Endodermal cell (in vitro differentiated cells): ENCODE data around the gene SLC7A4. TPM values are rescaled to one million over a fixed set of nuclear protein-coding genes. Genes with fewer than 3 reads are reported as not detected.
"Not testable (repeated sequence)": the region's sequence is repeated elsewhere in the genome, so short reads cannot be mapped to it uniquely, and the experiment has no call there.

Experiments
- DNase-seq: peaks from one replicate; pipeline ENCODE4 v3.0.0-alpha.2; 2017
- H3K27ac ChIP-seq: 2 replicates; pipeline ENCODE4 v1.5.1; 2013; ENCODE audit warnings: mild to moderate bottlenecking, low read depth, low read length, moderate library complexity
- H3K27me3 ChIP-seq: 2 replicates; pipeline ENCODE4 v1.6.1; 2013; ENCODE audit warnings: mild to moderate bottlenecking, low read length, moderate library complexity; ENCODE audit not compliant: insufficient read depth, control insufficient read depth, poor library complexity, severe bottlenecking
- H3K36me3 ChIP-seq: 2 replicates; pipeline ENCODE4 v1.7.0; 2013; ENCODE audit warnings: mild to moderate bottlenecking, low read length, moderate library complexity; ENCODE audit not compliant: control insufficient read depth, insufficient read depth
- H3K4me1 ChIP-seq: one replicate; pipeline ENCODE4 v1.7.0; 2013; ENCODE audit warnings: low read length; ENCODE audit not compliant: control insufficient read depth, insufficient read depth
- H3K4me3 ChIP-seq: 2 replicates; pipeline ENCODE4 v1.5.1; 2013; ENCODE audit warnings: mild to moderate bottlenecking, low read length, moderate library complexity
- H3K9ac ChIP-seq: 2 replicates; pipeline ENCODE4 v1.6.1; 2013; ENCODE audit warnings: mild to moderate bottlenecking, low read length, moderate library complexity; ENCODE audit not compliant: poor library complexity, severe bottlenecking; ENCODE audit errors: extremely low read depth
- H3K9me3 ChIP-seq: 2 replicates; pipeline ENCODE4 v1.6.1; 2013; ENCODE audit warnings: mild to moderate bottlenecking, low read length, moderate library complexity; ENCODE audit not compliant: control insufficient read depth
- H3K27ac Mint-ChIP-seq: 2 replicates; pipeline ENCODE4 v1.8.0; 2020; ENCODE audit warnings: mixed read lengths
- H3K27me3 Mint-ChIP-seq: 2 replicates; pipeline ENCODE4 v1.8.0; 2021; ENCODE audit warnings: mild to moderate bottlenecking, mixed read lengths; ENCODE audit not compliant: insufficient read depth
- H3K36me3 Mint-ChIP-seq: 2 replicates; pipeline ENCODE4 v1.8.0; 2020; ENCODE audit warnings: low read depth, mixed read lengths
- H3K4me1 Mint-ChIP-seq: 2 replicates; pipeline ENCODE4 v1.8.0; 2020; ENCODE audit warnings: mixed read lengths
- H3K4me3 Mint-ChIP-seq: 2 replicates; pipeline ENCODE4 v1.8.0; 2020; ENCODE audit warnings: mild to moderate bottlenecking, moderate library complexity, mixed read lengths
- H3K9me3 Mint-ChIP-seq: 2 replicates; pipeline ENCODE4 v1.8.0; 2020; ENCODE audit warnings: mild to moderate bottlenecking, mixed read lengths
- CTCF ChIP-seq: fragments of 200-600 bp; sonication (generic); conservative IDR thresholded peaks from 2 replicates; pipeline ENCODE4 v1.5.0; 2021; ENCODE audit warnings: antibody characterized with exemption, mild to moderate bottlenecking
- WGBS, 2 experiments: methylation state at CpG; one replicate each; pipeline versions ENCODE4 v1.1.5 to v1.1.7; 2013; ENCODE audit warnings: missing lambda C conversion rate in 2 of 2, mixed read lengths in 1 of 2; ENCODE audit not compliant: insufficient coverage in 1 of 2, insufficient read length in 1 of 2; 5-methylcytosine and 5-hydroxymethylcytosine counted together
- total RNA-seq, 2 donors: library from RNA; stranded (reverse); fragmentation: NEBNext Ultra II Directional in 1 of 2; extraction: Animal tissue kit (Norgen Biotek cat#: 25700) in 1 of 2; gene quantifications; 2 replicates in 1 of 2; 3 replicates in 1 of 2; pipeline ENCODE4 v1.2.1, GENCODE V29; 2021

SLC7A4 gene
- total RNA-seq, 2 donors from 2014 or later = 0.33 to 0.49 TPM

- Histone ChIP-seq H3K27ac (no peak overlapping the region), H3K9ac (no peak overlapping the region), H3K9me3 (no peaks in the 10 kb centered on the region), H3K4me1 (no peaks in the 10 kb centered on the region), H3K36me3 (no peaks in the 10 kb centered on the region), H3K4me3 (no peak overlapping the region), H3K27me3 (no peaks in the 10 kb centered on the region)
- Mint-ChIP-seq H3K27me3 (peaks cover 8% of the 10 kb centered on the region), H3K4me1 (no peaks in the 10 kb centered on the region), H3K27ac (no peak overlapping the region), H3K36me3 (no peaks in the 10 kb centered on the region), H3K4me3 (no peak overlapping the region), H3K9me3 (peaks cover 14% of the 10 kb centered on the region)
- TF ChIP-seq CTCF = no peak
- 90 to 100% methylated on average over 1 to 3 of the region's 3 CpGs for WGBS, 2 experiments
- DNase-seq = no peak
Observed at GRCh38 chr22:21073023-21073422, 40.7 kb upstream of the SLC7A4 start.

GRCh38 chr22:21071796-21072195 is 39.4 kb upstream of the SLC7A4 start:
- H3K27ac Mint-ChIP-seq, H3K4me1 ChIP-seq, H3K4me1 Mint-ChIP-seq, H3K36me3 ChIP-seq, DNase-seq, H3K9ac ChIP-seq, H3K27me3 ChIP-seq, H3K27ac ChIP-seq, H3K36me3 Mint-ChIP-seq, H3K27me3 Mint-ChIP-seq, H3K4me3 Mint-ChIP-seq, H3K4me3 ChIP-seq, H3K9me3 ChIP-seq: not testable (repeated sequence)
- H3K9me3 Mint-ChIP-seq = peaks cover 14% of the 10 kb centered on the region
- WGBS, 2 experiments = 98% methylated on average over 6 of the region's 8 CpGs; no CpG with 5 or more reads in 1 of the 2 experiments

- H3K9me3 ChIP-seq = no peaks in the 10 kb centered on the region
- no peaks in the 10 kb centered on the region for H3K27me3 ChIP-seq
- H3K36me3 ChIP-seq = no peaks in the 10 kb centered on the region
- no peaks in the 10 kb centered on the region for H3K36me3 Mint-ChIP-seq
- peaks cover 8% of the 10 kb centered on the region for H3K27me3 Mint-ChIP-seq
- WGBS, 2 experiments = 91 to 98% methylated on average over 17 of the region's 17 CpGs
- no peak overlapping the region for H3K4me3 Mint-ChIP-seq
- H3K9me3 Mint-ChIP-seq = peaks cover 14% of the 10 kb centered on the region
- no peak overlapping the region for H3K4me3 ChIP-seq
- no peak for TF ChIP-seq CTCF
- H3K9ac ChIP-seq = no peak overlapping the region
- DNase-seq = no peak
- H3K4me1 Mint-ChIP-seq = peaks cover 1% of the 10 kb centered on the region
- H3K4me1 ChIP-seq = no peaks in the 10 kb centered on the region
- no peak overlapping the region for H3K27ac Mint-ChIP-seq
- H3K27ac ChIP-seq = no peak overlapping the region
Observed at GRCh38 chr22:21070690-21071615, 38.6 kb upstream of the SLC7A4 start.
